ENCODE results near the gene RAB4B. TPM values are rescaled to one million over a fixed set of nuclear protein-coding genes. Genes with fewer than 3 reads are reported as not detected.
"Not testable (repeated sequence)": the region's sequence is repeated elsewhere in the genome, so short reads cannot be mapped to it uniquely, and the experiment has no call there.

RAB4B gene, protein sequence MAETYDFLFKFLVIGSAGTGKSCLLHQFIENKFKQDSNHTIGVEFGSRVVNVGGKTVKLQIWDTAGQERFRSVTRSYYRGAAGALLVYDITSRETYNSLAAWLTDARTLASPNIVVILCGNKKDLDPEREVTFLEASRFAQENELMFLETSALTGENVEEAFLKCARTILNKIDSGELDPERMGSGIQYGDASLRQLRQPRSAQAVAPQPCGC
- polyA plus RNA-seq (ENCODE audit: insufficient read length): 8.8 TPM
- long read RNA-seq, donor 1, transcript RAB4B-201 (8 exons, 1,133 nt): major isoform, 5 of 8 reads
- long read RNA-seq, donor 1, partial matches to known transcripts: 0 of 8 reads
- long read RNA-seq, donor 1, other reads (novel, unspliced or antisense): 0 of 8 reads
- long read RNA-seq, donor 2, partial matches to known transcripts: 0 of 5 reads
- long read RNA-seq, donor 2, other reads (novel, unspliced or antisense): 0 of 5 reads
- long read RNA-seq, donor 3, partial matches to known transcripts: 0 of 4 reads
- long read RNA-seq, donor 3, other reads (novel, unspliced or antisense): 0 of 4 reads
- long read RNA-seq, donor 4, partial matches to known transcripts: 0 of 1 reads
- long read RNA-seq, donor 4, other reads (novel, unspliced or antisense): 0 of 1 reads
- long read RNA-seq, donor 5, transcript RAB4B-201 (8 exons, 1,133 nt): major isoform, 5 of 7 reads
- long read RNA-seq, donor 5, partial matches to known transcripts: 0 of 7 reads
- long read RNA-seq, donor 5, other reads (novel, unspliced or antisense): 0 of 7 reads
- long read RNA-seq, donor 6, transcript RAB4B-201 (8 exons, 1,133 nt): major isoform, 10 of 11 reads
- long read RNA-seq, donor 6, partial matches to known transcripts: 0 of 11 reads
- long read RNA-seq, donor 6, other reads (novel, unspliced or antisense): 0 of 11 reads
- long read RNA-seq, donor 7, transcript RAB4B-201 (8 exons, 1,133 nt): major isoform, 15 of 16 reads
- long read RNA-seq, donor 7, partial matches to known transcripts: 0 of 16 reads
- long read RNA-seq, donor 7, other reads (novel, unspliced or antisense): 0 of 16 reads
- long read RNA-seq, donor 8, partial matches to known transcripts: 0 of 1 reads
- long read RNA-seq, donor 8, other reads (novel, unspliced or antisense): 0 of 1 reads

DNA sequence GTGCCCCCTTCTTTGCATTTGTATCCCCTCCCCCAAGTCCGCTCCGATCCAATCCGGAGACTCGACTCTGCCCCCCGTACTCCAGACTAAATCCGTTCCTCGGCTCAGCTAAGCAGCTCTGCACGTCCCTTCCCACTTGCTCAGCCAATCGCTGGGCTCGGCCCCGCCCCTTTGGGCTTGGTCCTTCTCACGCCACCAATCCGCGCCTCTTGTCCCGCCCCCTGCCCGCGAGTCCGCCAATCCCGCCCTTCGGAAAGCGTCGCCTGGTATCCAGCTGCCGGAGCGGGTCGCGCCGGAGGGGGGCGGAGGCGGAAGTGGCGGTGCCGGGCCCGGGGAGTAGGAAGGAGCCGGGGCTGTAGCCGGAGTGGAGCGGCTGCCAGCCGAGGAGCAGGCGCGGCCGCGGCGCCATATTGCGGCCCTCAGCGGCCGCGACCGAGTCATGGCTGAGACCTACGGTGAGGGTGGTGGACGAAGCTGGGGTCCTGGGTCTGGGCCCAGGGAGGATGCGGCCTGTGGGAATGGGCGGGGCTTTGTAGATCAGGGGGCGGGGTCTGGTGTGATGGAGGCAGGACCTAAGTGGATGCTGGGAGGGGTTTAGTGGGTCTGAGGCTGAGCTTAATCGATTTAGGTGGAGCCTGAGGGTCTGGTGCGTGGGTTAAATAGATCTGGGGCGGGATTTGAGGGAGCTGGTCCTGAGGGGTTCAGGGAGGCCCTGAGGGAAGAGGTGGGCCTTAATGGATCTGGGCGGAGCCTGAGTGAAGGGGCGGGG lies at the start of gene RAB4B:
Gene RAB4B, plus strand, starts transcription at position 311 of the 769 bp plus-strand sequence. Its CDS starts 129 bp downstream, at position 440.
- peak; percentile 100 for DNase-seq

DNA sequence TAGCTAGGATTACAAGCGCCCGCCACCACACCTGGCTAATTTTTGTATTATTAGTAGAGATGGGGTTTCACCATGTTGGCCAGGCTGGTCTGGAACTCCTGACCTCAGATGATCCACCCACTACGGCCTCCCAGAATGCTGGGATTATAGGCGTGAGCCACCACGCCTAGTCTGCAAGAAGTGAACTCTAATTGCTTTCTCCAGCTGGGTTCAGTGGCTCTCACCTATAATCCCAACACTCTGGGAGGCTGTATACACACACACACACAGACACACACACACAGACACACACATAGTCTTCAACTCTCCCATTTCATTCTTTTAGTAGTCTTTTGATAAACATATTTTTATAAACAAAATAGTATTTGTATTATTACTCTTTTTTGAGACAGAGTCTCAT lies 48.0 kb upstream of the RAB4B start:
- not testable (repeated sequence) for DNase-seq

DNA sequence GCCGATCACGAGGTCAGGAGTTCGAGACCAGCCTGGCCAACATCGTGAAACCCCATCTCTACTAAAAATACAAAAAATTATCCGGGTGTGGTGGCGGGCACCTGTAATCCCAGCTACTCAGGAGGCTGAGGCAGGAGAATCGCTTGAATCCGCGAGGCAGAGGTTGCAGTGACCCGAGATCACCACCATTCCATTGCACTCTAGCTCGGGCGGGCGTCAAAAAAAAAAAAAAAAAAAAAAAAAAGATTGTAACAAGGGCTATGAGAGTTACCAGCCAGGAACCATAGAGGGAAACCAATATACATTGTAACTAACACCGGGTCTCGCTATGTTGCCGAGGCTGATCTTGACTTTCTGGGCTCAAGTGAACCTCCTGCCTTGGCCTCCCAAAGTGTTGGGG lies 45.7 kb upstream of the RAB4B start:
- not testable (repeated sequence) for DNase-seq

DNA sequence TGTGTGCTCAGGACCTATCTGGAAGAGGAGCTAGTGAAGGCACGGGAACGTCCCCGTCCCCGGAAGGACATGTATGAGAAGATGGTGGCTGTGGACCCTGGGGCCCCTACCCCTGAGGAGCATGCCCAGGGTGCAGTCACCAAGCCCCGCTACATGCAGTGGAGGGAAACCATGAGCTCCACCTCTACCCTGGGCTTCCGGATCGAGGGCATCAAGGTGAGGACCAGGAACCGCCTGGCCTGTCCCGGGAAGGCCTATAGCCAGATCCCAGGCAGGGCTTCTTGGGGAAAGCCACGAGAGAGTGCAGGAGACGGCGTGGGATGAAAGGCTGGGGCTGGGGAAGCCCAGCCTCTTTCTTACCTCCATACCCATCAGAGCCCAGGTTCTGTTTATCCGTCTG lies 44.9 kb upstream of the RAB4B start:
- DNase-seq: no peak

DNA sequence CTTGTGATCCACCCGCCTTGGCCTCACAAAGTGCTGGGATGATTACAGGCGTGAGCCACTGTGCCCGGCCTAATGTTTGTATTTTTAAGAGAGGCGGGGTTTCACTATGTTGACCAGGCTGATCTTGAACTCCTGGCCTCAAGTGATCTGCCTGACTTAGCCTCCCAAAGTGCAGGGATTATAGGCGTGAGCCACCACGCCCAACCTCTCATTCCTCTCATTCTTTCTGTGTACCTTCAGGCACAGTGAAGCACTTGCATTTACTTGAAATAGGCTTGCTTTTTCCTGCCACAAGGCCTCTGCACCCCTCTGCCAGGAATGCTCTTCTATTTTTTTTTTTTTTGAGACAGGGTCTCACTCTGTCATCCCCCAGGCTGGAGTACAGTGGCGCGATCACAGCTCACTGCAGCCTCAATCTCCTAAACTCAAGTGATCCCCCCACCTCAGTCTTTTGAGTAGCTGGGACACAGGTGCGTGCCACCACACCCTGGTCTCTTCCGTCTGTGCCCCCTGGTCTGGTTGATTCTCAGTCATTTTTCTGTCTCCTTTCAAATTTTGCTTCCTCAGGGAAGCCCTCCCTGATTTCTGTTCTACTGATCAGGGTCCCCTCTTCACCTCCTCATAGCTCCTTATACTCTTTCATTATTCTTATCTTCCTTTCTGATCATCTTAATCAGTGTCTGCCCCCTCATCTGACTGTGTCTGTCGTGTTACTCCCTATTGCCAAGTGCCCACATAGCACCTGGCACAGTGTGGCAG lies 42.9 kb upstream of the RAB4B start:
- DNase-seq: no peak

- DNase-seq: no peak
These were observed 41.4 kb upstream of the RAB4B start for GRCh38 chr19:40736661-40737060.

DNA sequence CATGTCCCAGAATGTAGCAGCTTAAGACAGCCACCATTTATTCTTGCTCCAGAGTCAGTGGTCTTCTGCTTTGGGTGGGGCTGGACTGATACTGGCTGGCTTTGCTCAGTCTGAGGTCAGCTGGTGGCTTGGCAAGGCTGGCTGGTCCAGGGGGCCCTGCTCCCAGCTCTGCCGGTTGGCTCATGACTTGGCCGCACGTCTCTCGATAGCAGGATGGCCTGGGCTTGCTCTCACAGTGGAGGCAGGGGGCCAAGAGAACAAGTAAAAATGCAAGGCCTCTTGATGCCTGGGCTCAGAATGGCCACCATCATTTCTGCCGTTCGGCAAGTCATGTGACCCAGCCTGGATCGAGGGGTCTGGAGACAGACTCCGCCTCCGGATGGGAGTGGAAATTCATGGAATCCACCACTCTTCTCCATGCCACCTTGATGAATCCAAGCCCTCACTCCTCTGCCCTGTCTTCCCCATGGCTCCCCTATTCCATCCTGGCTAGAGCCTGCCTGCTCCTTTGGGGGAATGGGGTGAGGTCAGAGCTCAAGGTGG lies 40.9 kb upstream of the RAB4B start:
- DNase-seq: no peak

- DNase-seq: no peak
These were observed 38.8 kb upstream of the RAB4B start for GRCh38 chr19:40739030-40739839.

DNA sequence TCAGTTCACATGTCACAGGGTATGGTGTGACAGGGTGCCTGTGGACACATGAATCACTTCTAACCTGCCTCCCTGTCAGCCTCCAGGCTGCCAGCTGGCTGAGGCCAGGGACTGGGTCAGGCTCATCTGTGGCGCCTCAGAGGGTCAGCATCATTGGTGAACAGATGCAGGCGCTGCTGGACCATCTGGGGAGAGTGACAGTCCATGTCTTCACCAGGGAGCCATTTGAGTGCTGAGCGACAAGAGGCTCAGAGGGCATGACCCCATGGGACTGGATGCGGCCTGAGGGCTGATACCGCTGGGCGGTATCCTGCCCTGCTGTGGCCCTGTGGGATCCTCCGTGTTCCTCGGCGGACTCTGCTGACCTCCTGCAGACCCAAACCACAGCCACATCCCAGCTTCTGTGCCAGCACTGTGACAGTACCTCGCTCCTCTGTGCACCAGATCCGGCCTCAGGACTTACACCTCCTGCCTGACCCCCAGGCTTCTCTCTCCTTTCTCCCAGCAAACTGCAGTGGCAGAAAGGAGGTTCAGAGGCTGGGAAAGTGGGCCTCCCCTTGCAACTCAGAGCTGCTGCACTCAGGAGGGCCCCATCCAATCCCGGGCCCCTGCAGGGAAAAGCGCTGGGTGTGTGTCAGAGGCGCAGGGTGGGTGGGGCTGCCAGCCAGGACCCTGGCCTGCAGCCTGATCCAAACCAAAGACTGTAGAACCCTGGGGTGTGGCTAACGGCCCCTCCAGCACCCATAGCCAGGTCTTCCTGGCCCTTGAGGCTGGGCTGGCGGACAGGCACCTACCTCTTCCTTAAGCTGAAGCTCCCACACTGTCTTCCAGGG lies 38.0 kb upstream of the RAB4B start:
- no peak for DNase-seq

DNA sequence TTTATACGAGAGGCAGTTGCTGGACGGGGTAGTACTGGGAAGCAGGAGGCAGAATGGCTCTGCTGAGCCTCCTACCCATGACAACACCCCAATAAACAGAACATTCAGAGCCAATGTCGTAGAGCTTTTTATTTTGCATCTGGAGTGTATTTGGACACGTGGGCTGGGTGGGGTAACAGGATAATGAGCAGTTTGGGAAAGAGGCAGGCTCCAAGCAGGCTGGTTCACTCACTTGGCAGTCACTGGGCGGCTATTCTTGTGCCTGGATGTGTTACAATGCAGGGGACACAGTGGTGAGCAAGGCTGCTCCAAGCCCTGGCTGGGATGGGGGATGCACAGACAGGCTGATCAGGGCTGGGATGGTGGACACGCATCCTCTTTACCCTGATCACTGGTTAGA lies 37.3 kb upstream of the RAB4B start:
- DNase-seq: no peak

- DNase-seq: no peak
These were observed 36.3 kb upstream of the RAB4B start for GRCh38 chr19:40741527-40742390.

GRCh38 chr19:40742477-40742876 lies 35.6 kb upstream of the RAB4B start:
- DNase-seq: no peak

GRCh38 chr19:40742886-40743285 lies 35.2 kb upstream of the RAB4B start:
- DNase-seq: no peak

DNA sequence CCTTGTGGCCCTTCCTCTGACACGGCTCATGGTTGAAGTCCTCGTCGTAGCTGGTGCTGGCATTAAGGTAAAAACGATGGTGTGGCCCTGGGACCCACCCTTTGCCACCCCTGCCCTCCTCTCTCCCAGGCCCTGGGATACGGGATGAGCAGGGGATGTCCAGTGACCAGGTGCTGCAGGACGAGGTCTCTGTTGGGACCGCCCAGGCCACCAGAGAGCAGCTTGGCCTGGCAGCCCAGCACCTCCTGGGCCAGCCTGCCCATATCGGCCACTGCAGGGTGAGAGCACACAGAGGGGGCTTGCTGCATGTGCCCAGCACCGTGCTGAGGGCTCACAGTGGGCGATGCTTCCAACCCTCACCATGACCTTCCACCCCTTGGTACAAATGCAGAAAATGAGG lies 34.1 kb upstream of the RAB4B start:
- DNase-seq: no peak

DNA sequence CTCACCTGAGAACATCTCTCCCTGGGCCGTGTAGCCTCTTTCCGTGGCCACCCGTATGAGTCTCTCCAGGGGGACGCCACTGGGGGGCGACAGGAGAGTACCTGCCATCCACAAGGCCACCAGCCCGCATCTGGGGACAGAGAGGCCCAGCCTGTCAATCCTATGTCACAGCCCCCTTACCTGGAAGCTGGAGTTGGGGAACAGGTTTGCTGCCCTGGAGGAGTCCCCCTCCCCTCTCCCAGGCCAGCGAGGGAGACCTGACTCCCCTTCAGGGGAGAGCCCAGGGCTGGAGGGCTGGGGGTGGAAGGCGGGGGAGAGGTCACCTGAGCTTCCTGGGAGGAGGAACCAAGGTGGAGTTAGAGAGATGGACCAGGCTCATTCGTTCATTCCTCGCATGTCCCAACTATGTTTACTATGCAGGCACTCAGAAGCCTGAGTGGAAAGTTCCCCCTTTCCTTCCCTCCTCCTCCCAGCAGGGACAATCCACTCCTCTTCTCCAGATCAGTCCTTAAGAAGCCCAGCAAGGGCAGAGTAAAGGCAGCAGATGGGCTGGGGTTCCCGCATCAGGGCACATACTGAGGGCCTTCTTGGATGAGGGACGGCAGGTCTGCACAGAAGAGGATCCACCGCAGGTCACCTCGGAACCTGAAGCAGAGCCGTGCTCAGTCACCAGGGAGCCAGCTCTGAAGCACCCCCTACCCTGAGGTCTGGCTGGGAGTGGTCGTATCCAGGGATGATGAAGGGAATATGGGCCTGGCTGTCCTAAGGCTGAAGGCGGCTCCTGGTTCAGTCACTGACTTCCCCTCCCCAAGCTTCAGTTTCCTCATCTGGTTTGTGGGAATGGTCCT lies 33.3 kb upstream of the RAB4B start:
- DNase-seq: peak; percentile 10

- no peak for DNase-seq
These were observed 32.7 kb upstream of the RAB4B start for GRCh38 chr19:40745402-40745780.

DNA sequence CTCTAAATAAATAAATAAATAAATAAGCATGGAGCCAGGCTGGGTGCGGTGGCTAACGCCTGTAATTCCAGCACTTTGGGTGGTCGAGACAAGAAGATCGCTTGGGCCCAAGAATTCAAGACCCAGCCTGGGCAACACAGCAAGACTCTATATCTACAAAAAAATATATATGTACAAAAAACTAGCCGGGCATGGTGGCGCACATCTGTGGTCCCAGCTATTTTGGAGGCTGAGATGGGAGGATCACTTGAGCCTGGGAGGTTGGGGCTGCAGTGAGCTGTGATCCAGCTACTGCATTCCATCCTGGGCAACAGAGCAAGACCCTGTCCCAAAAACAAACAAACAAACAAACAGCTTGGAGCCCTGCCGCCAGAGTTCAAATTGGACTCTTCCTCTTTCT lies 30.5 kb upstream of the RAB4B start:
- DNase-seq: no peak
